MG63 (cell line): ENCODE measurements around the gene PDE4DIP. TPM values are rescaled to one million over a fixed set of nuclear protein-coding genes. Genes with fewer than 3 reads are reported as not detected.
"Not testable (repeated sequence)": the region's sequence is repeated elsewhere in the genome, so short reads cannot be mapped to it uniquely, and the experiment has no call there.

ENCODE experiments used
- DNase-seq: peaks from one replicate; pipeline ENCODE4 v3.0.0-alpha.2; 2020
- H3K27me3 ChIP-seq: fragments of 250-450 bp; sonication (Bioruptor Pico); 2 replicates; pipeline ENCODE4 v1.5.1; 2020; ENCODE audit warnings: mild to moderate bottlenecking, moderate library complexity
- H3K36me3 ChIP-seq: fragments of 250-450 bp; sonication (Bioruptor Pico); 2 replicates; pipeline ENCODE4 v1.5.1; 2020; ENCODE audit warnings: mild to moderate bottlenecking, moderate library complexity
- H3K4me3 ChIP-seq: fragments of 250-450 bp; sonication (Bioruptor Pico); 2 replicates; pipeline ENCODE4 v1.5.1; 2020; ENCODE audit warnings: mild to moderate bottlenecking, moderate library complexity
- H3K9me3 ChIP-seq: fragments of 250-450 bp; sonication (Bioruptor Pico); 2 replicates; pipeline ENCODE4 v1.5.1; 2020; ENCODE audit warnings: mild to moderate bottlenecking, moderate library complexity
- total RNA-seq: library from RNA; depleted of rRNA; stranded (reverse); fragments of >200 nt; shearing (Covaris generic); gene quantifications from 2 replicates; pipeline ENCODE4 v1.2.3, GENCODE V29; 2014; ENCODE audit warnings: low replicate concordance

PDE4DIP gene
- total RNA-seq, 1 experiment from 2014 or later: 48.6 TPM

GRCh38 chr1:148860579-148861259 is 16.5 kb downstream of the PDE4DIP start:
- DNase-seq, H3K4me3 ChIP-seq, H3K27me3 ChIP-seq, H3K36me3 ChIP-seq, H3K9me3 ChIP-seq: not testable (repeated sequence)

- not testable (repeated sequence) for DNase-seq, H3K9me3 ChIP-seq
These were observed 18.4 kb downstream of the PDE4DIP start for GRCh38 chr1:148862590-148862989.

GRCh38 chr1:148868924-148869633 is 24.9 kb downstream of the PDE4DIP start:
- H3K36me3 ChIP-seq, H3K4me3 ChIP-seq, H3K9me3 ChIP-seq, DNase-seq, H3K27me3 ChIP-seq: not testable (repeated sequence)

More at GRCh38 chr1:148862590-148862989, 18.4 kb downstream of the PDE4DIP start:
- H3K27me3 ChIP-seq, H3K36me3 ChIP-seq, H3K4me3 ChIP-seq: not testable (repeated sequence)

- DNase-seq, H3K4me3 ChIP-seq, H3K27me3 ChIP-seq, H3K36me3 ChIP-seq, H3K9me3 ChIP-seq: not testable (repeated sequence)
These were observed 25.4 kb downstream of the PDE4DIP start for GRCh38 chr1:148869634-148869961.

- DNase-seq, H3K36me3 ChIP-seq, H3K9me3 ChIP-seq, H3K27me3 ChIP-seq, H3K4me3 ChIP-seq: not testable (repeated sequence)
These were observed 30.5 kb downstream of the PDE4DIP start for GRCh38 chr1:148874408-148875388.

- not testable (repeated sequence) for H3K4me3 ChIP-seq, DNase-seq, H3K36me3 ChIP-seq, H3K27me3 ChIP-seq, H3K9me3 ChIP-seq
These were observed 35.7 kb downstream of the PDE4DIP start for GRCh38 chr1:148879812-148880416.

- not testable (repeated sequence) for H3K36me3 ChIP-seq, H3K4me3 ChIP-seq, H3K9me3 ChIP-seq, H3K27me3 ChIP-seq, DNase-seq
These were observed 37.0 kb downstream of the PDE4DIP start for GRCh38 chr1:148881261-148881660.

- DNase-seq, H3K4me3 ChIP-seq: not testable (repeated sequence)
These were observed 41.0 kb downstream of the PDE4DIP start for GRCh38 chr1:148885219-148885618.

GRCh38 chr1:148886293-148886692 is 42.1 kb downstream of the PDE4DIP start:
- H3K9me3 ChIP-seq, H3K36me3 ChIP-seq, H3K4me3 ChIP-seq, H3K27me3 ChIP-seq, DNase-seq: not testable (repeated sequence)

More at GRCh38 chr1:148885219-148885618, 41.0 kb downstream of the PDE4DIP start:
- not testable (repeated sequence) for H3K9me3 ChIP-seq, H3K27me3 ChIP-seq, H3K36me3 ChIP-seq

GRCh38 chr1:148888597-148888996 is 44.4 kb downstream of the PDE4DIP start:
- H3K9me3 ChIP-seq, H3K36me3 ChIP-seq, H3K27me3 ChIP-seq, DNase-seq, H3K4me3 ChIP-seq: not testable (repeated sequence)

GRCh38 chr1:148889267-148890074 is 45.2 kb downstream of the PDE4DIP start:
- H3K36me3 ChIP-seq, H3K9me3 ChIP-seq, H3K4me3 ChIP-seq, H3K27me3 ChIP-seq, DNase-seq: not testable (repeated sequence)

- DNase-seq, H3K27me3 ChIP-seq, H3K4me3 ChIP-seq, H3K9me3 ChIP-seq, H3K36me3 ChIP-seq: not testable (repeated sequence)
These were observed 45.9 kb downstream of the PDE4DIP start for GRCh38 chr1:148890075-148890568.

GRCh38 chr1:148894360-148895352 is 50.4 kb downstream of the PDE4DIP start:
- not testable (repeated sequence) for DNase-seq, H3K4me3 ChIP-seq, H3K36me3 ChIP-seq, H3K9me3 ChIP-seq, H3K27me3 ChIP-seq

GRCh38 chr1:148900026-148900425 is 55.8 kb downstream of the PDE4DIP start:
- not testable (repeated sequence) for H3K36me3 ChIP-seq, H3K9me3 ChIP-seq, H3K27me3 ChIP-seq, H3K4me3 ChIP-seq, DNase-seq

GRCh38 chr1:148900691-148901090 is 56.5 kb downstream of the PDE4DIP start:
- H3K27me3 ChIP-seq, H3K9me3 ChIP-seq, DNase-seq, H3K4me3 ChIP-seq, H3K36me3 ChIP-seq: not testable (repeated sequence)
